Neural cell (in vitro differentiated cells): Measurements from ENCODE around the gene HSPB7. TPM values are rescaled to one million over a fixed set of nuclear protein-coding genes. Genes with fewer than 3 reads are reported as not detected.
"Not testable (repeated sequence)": the region's sequence is repeated elsewhere in the genome, so short reads cannot be mapped to it uniquely, and the experiment has no call there.

Experiments used
- H2AFZ ChIP-seq: fragments of 200-600, 300-800 bp; sonication (generic), shearing (Covaris generic); 2 replicates; pipeline ENCODE4 v1.6.0; 2014; ENCODE audit warnings: low read depth, mild to moderate bottlenecking, antibody characterized with exemption, low read length, moderate library complexity
- H3F3A ChIP-seq: fragments of 200-600 bp; shearing (Covaris generic); 2 replicates; pipeline ENCODE4 v1.6.1; 2016; ENCODE audit warnings: mild to moderate bottlenecking, moderate library complexity, mixed read lengths, antibody characterized with exemption, low read length; ENCODE audit not compliant: insufficient read depth, poor library complexity, severe bottlenecking
- H3K27ac ChIP-seq: fragments of 200-600, 300-800 bp; sonication (generic), shearing (Covaris generic); 2 replicates; pipeline ENCODE4 v1.5.1; 2014; ENCODE audit warnings: mild to moderate bottlenecking, low read length, moderate library complexity
- H3K27me3 ChIP-seq: fragments of 300-800, 200-600 bp; sonication (generic), shearing (Covaris generic); 2 replicates; pipeline ENCODE4 v1.6.0; 2014; ENCODE audit warnings: mild to moderate bottlenecking, low read depth, low read length, moderate library complexity; ENCODE audit not compliant: insufficient read depth
- H3K36me3 ChIP-seq: fragments of 300-800, 200-600 bp; sonication (generic), shearing (Covaris generic); 2 replicates; pipeline ENCODE4 v1.5.1; 2014; ENCODE audit warnings: mild to moderate bottlenecking, antibody characterized with exemption, low read length, moderate library complexity; ENCODE audit not compliant: insufficient read depth
- H3K4me2 ChIP-seq: fragments of 300-800, 200-600 bp; sonication (generic), shearing (Covaris generic); 2 replicates; pipeline ENCODE4 v1.6.0; 2014; ENCODE audit warnings: mild to moderate bottlenecking, low read length
- H3K4me3 ChIP-seq: fragments of 300-800, 200-600 bp; sonication (generic), shearing (Covaris generic); 2 replicates; pipeline ENCODE4 v1.5.1; 2014; ENCODE audit warnings: mild to moderate bottlenecking, low read length, moderate library complexity
- H3K79me2 ChIP-seq: fragments of 200-600 bp; shearing (Covaris generic); replicated peaks from 2 replicates; pipeline ENCODE4 v1.6.0; 2014; ENCODE audit warnings: mild to moderate bottlenecking, low read length, moderate library complexity; ENCODE audit not compliant: insufficient read depth
- H3K9ac ChIP-seq: fragments of 300-800, 200-600 bp; sonication (generic), shearing (Covaris generic); 2 replicates; pipeline ENCODE4 v1.6.1; 2016; ENCODE audit warnings: mild to moderate bottlenecking, low read length, mixed read lengths
- H3K9me2 ChIP-seq: fragments of 200-600 bp; shearing (Covaris generic); 2 replicates; pipeline ENCODE4 v1.6.1; 2016; ENCODE audit warnings: mild to moderate bottlenecking, low read length, mixed read lengths; ENCODE audit not compliant: insufficient read depth
- H3K9me3 ChIP-seq: fragments of 200-600, 300-800 bp; sonication (generic), shearing (Covaris generic); 2 replicates; pipeline ENCODE4 v1.6.1; 2016; ENCODE audit warnings: mild to moderate bottlenecking, mixed run types, low read length, moderate library complexity, mixed read lengths
- H4K20me1 ChIP-seq: fragments of 200-600 bp; shearing (Covaris generic); 2 replicates; pipeline ENCODE4 v1.6.1; 2016; ENCODE audit warnings: mild to moderate bottlenecking, mixed run types; ENCODE audit not compliant: insufficient read depth
- EP300 ChIP-seq: fragments of 450-650 bp; conservative IDR thresholded peaks from 2 replicates; pipeline ENCODE4 v1.6.1; 2014; ENCODE audit warnings: antibody characterized with exemption, mild to moderate bottlenecking, moderate library complexity; ENCODE audit not compliant: poor library complexity, severe bottlenecking
- EZH2 ChIP-seq: fragments of 200-600, 300-800 bp; shearing (Covaris generic), sonication (generic); IDR thresholded peaks from 2 replicates; pipeline ENCODE4 v1.6.1; 2014; ENCODE audit warnings: antibody characterized with exemption, low read length, borderline replicate concordance, mild to moderate bottlenecking; ENCODE audit not compliant: insufficient read depth, poor library complexity, severe bottlenecking
- MXI1 ChIP-seq: fragments of 450-650 bp; conservative IDR thresholded peaks from 2 replicates; pipeline ENCODE4 v1.6.1; 2014; ENCODE audit warnings: antibody characterized with exemption, mild to moderate bottlenecking; ENCODE audit not compliant: poor library complexity, severe bottlenecking
- POLR2AphosphoS5 ChIP-seq: IDR thresholded peaks from 2 replicates; pipeline ENCODE4 v1.6.1; 2012
- RAD21 ChIP-seq: fragments of 450-650 bp; conservative IDR thresholded peaks from 2 replicates; pipeline ENCODE4 v1.6.1; 2014; ENCODE audit warnings: antibody characterized with exemption, mild to moderate bottlenecking, moderate library complexity
- SMC3 ChIP-seq: fragments of 450-650 bp; conservative IDR thresholded peaks from 2 replicates; pipeline ENCODE4 v1.6.1; 2014; ENCODE audit warnings: antibody characterized with exemption, mild to moderate bottlenecking, moderate library complexity; ENCODE audit not compliant: poor library complexity
- TAF1 ChIP-seq: IDR thresholded peaks from 2 replicates; pipeline ENCODE4 v1.6.1; 2012; ENCODE audit warnings: low read depth
- polyA plus RNA-seq: library from polyadenylated mRNA; depleted of rRNA; stranded (reverse); fragments of >200 nt; gene quantifications from 2 replicates; pipeline ENCODE4 v1.2.3, GENCODE V29; 2014
- TF ChIP-seq, protein P1 (sequence below): fragments of 450-650 bp; IDR thresholded peaks from 2 replicates; pipeline ENCODE4 v1.5.1; 2014; ENCODE audit warnings: antibody characterized with exemption, mild to moderate bottlenecking, moderate library complexity; ENCODE audit not compliant: poor library complexity, severe bottlenecking
- TF ChIP-seq, protein P2 (sequence below): IDR thresholded peaks from 2 replicates; pipeline ENCODE4 v1.6.1; 2012; ENCODE audit warnings: borderline replicate concordance

The HSPB7 gene
- polyA plus RNA-seq, 1 donor from 2014 or later, result not detected

DNA sequence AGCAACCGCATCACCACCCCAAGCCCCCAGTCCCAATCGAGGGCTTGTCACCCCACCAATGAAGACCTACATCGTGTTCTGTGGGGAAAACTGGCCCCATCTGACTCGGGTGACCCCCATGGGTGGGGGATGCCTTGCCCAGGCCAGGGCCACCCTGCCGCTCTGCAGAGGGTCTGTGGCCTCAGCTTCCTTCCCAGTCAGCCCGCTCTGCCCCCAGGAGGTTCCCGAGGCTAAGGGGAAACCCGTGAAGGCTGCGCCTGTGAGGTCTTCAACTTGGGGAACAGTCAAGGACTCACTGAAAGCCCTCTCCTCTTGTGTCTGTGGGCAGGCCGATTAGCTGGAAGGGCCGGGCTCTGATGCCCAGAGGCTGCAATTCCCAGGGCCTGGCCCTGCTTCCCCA, 11.8 kb downstream of the HSPB7 start:
- Histone ChIP-seq H3K36me3 (no peaks in the 10 kb centered on the region), H3K27me3 (no peaks in the 10 kb centered on the region), H3F3A (no peaks in the 10 kb centered on the region), H3K9me2 (no peaks in the 10 kb centered on the region), H3K9ac (no peak overlapping the region), H4K20me1 (no peaks in the 10 kb centered on the region), H3K27ac (no peak overlapping the region), H2AFZ (no peak overlapping the region), H3K79me2 (no peaks in the 10 kb centered on the region), H3K4me3 (no peak overlapping the region), H3K4me2 (no peak overlapping the region), H3K9me3 (no peaks in the 10 kb centered on the region)
- no peak for TF ChIP-seq TAF1

DNA sequence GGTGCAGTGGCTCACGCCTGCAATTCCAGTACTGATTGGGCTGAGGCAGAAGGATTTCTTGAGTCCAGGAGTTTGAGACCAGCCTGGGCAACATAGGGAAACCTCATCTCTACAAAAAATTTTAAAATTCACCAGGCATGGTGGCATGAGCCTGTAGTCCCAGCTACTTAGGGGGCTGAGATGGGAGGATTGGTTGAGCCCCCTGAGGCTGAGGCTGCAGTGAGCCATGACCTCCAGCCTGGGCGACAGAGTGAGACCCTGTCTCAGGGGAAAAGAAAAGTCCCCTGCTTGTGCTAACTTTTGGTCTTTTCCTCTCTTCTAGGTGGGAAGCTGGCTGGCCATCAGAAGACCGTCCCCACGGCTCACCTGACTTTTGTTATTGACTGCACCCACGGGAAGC, 12.2 kb downstream of the HSPB7 start:
- no peaks in the 10 kb centered on the region for H3K9me2 ChIP-seq
- no peaks in the 10 kb centered on the region for H4K20me1 ChIP-seq
- H3K27ac ChIP-seq, result no peak overlapping the region
- TF ChIP-seq EP300, result no peak
- TF ChIP-seq RAD21, result no peak
- TF ChIP-seq POLR2AphosphoS5, result no peak
- no peak for TF ChIP-seq MXI1
- TF ChIP-seq, protein P1, sequence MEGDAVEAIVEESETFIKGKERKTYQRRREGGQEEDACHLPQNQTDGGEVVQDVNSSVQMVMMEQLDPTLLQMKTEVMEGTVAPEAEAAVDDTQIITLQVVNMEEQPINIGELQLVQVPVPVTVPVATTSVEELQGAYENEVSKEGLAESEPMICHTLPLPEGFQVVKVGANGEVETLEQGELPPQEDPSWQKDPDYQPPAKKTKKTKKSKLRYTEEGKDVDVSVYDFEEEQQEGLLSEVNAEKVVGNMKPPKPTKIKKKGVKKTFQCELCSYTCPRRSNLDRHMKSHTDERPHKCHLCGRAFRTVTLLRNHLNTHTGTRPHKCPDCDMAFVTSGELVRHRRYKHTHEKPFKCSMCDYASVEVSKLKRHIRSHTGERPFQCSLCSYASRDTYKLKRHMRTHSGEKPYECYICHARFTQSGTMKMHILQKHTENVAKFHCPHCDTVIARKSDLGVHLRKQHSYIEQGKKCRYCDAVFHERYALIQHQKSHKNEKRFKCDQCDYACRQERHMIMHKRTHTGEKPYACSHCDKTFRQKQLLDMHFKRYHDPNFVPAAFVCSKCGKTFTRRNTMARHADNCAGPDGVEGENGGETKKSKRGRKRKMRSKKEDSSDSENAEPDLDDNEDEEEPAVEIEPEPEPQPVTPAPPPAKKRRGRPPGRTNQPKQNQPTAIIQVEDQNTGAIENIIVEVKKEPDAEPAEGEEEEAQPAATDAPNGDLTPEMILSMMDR, result no peak
- TF ChIP-seq, protein P2, sequence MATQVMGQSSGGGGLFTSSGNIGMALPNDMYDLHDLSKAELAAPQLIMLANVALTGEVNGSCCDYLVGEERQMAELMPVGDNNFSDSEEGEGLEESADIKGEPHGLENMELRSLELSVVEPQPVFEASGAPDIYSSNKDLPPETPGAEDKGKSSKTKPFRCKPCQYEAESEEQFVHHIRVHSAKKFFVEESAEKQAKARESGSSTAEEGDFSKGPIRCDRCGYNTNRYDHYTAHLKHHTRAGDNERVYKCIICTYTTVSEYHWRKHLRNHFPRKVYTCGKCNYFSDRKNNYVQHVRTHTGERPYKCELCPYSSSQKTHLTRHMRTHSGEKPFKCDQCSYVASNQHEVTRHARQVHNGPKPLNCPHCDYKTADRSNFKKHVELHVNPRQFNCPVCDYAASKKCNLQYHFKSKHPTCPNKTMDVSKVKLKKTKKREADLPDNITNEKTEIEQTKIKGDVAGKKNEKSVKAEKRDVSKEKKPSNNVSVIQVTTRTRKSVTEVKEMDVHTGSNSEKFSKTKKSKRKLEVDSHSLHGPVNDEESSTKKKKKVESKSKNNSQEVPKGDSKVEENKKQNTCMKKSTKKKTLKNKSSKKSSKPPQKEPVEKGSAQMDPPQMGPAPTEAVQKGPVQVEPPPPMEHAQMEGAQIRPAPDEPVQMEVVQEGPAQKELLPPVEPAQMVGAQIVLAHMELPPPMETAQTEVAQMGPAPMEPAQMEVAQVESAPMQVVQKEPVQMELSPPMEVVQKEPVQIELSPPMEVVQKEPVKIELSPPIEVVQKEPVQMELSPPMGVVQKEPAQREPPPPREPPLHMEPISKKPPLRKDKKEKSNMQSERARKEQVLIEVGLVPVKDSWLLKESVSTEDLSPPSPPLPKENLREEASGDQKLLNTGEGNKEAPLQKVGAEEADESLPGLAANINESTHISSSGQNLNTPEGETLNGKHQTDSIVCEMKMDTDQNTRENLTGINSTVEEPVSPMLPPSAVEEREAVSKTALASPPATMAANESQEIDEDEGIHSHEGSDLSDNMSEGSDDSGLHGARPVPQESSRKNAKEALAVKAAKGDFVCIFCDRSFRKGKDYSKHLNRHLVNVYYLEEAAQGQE, result no peak
- TF ChIP-seq SMC3, result no peak
- TF ChIP-seq EZH2, result no peak
- no peak for TF ChIP-seq TAF1
- H3K4me3 ChIP-seq, result no peak overlapping the region
- H2AFZ ChIP-seq, result no peak overlapping the region
- no peaks in the 10 kb centered on the region for H3K9me3 ChIP-seq
- H3K9ac ChIP-seq, result no peak overlapping the region
- no peak overlapping the region for H3K4me2 ChIP-seq
- H3K36me3 ChIP-seq, result no peaks in the 10 kb centered on the region
- no peaks in the 10 kb centered on the region for H3K27me3 ChIP-seq
- H3F3A ChIP-seq, result no peaks in the 10 kb centered on the region
- H3K79me2 ChIP-seq, result no peaks in the 10 kb centered on the region

DNA sequence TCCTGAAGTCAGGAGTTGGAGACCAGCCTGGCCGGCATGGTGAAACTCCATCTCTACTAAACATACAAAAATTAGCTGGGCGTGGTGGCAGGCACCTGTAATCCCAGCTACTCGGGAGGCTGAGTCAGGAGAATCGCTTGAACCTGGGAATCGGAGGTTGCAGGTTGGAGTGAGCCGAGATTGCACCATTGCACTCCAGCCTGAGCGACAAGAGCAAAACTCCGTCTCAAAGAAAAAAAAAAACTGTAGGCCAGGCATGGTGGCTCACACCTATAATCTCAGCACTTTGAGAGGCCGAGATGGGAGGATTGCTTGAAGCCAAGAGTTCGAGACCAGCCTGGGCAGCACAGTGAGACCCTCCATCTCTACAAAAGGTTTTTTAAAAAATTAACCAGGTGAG, 16.6 kb downstream of the HSPB7 start:
- H4K20me1 ChIP-seq, H3K4me3 ChIP-seq, H3K36me3 ChIP-seq, H2AFZ ChIP-seq, H3K27ac ChIP-seq, H3K4me2 ChIP-seq, H3K27me3 ChIP-seq, H3K9me3 ChIP-seq, H3K9me2 ChIP-seq, H3K79me2 ChIP-seq, H3F3A ChIP-seq, H3K9ac ChIP-seq: not testable (repeated sequence)
